Measurements from ENCODE around the gene STK10.
A peak's percentile ranks its signal among the peaks of the same experiment; 100 is the strongest.

STK10 gene

GRCh38 chr5:172006321-172007174 is 181.5 kb downstream of the STK10 start, which contains the start of gene FBXW11:
Gene FBXW11 (minus strand): TSS chr5:172006638. CDS start chr5:172006502, 136 bp downstream.
- DNase-seq, result peak; percentile 92

DNA sequence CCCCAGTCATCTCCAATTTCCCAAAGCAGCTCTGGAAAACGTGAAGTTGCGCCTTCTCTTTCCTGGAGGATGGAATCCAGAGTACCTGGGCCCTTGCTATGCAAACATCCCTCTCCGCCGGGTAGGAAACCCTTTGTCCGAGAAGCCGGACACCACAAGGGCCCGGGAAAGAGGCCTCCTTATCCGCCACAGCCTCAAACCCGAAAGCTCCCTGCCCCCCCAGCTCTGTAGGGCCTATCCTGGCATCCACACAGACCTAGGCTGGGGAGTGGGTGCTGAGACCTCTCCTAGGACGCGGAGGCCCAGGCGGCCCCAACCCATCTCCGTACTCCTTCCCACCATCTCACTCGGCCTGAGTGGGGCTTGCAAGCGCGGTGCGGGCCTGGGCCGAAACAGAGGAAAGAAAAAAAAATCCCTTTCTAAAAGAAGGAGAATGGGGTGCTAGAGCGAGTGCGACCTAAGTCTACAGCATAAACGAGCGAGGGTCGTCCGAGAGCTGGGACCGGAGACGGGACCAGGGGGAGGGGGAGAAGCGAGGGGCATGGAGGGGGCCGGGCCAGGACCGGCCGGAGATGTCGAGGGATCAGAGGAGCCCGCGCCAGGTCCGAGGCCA is 182.2 kb downstream of the STK10 start:
- peak; percentile 13 for DNase-seq

- DNase-seq, result no peak
Observed at GRCh38 chr5:172004824-172005237, 183.2 kb downstream of the STK10 start.

DNA sequence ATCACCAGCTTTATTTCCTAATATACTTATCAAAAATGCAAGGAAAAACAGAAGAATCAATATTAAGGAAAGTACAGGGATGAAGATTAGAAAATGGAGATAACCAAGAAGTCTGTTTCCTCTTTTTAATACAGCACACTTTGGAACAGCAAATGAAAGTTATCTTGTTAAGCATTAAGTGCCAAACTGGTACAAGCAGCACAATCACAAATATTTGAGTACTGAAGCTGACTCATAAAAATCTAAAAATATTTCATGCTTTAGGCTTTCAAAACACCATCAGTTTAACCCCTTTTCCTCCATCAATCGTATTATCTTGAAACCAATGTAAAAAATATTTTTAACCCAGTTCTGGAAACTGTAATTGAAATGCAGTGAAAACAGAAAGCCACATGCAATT is 184.3 kb downstream of the STK10 start:
- no peak for DNase-seq

GRCh38 chr5:172002840-172003512 is 185.0 kb downstream of the STK10 start:
- DNase-seq, result no peak

DNA sequence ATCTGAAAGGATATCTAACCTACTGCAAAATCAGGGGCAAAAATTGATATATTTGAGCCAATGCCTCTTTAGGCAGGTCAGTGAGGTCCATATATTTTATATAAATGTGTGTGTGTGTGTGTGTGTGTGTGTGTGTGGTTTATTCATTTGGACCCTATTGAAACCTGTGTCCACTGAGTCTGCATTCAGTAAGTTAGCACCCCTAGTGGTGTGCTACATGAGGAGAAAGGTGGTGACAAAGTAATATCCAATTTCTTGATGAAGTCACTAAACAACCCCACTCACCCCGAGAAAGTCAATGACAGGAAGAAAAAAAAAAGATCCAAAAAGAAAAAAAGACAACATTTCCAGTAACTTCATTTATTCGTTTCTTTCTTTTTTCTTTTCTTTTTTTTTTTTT is 185.7 kb downstream of the STK10 start:
- no peak for DNase-seq

DNA sequence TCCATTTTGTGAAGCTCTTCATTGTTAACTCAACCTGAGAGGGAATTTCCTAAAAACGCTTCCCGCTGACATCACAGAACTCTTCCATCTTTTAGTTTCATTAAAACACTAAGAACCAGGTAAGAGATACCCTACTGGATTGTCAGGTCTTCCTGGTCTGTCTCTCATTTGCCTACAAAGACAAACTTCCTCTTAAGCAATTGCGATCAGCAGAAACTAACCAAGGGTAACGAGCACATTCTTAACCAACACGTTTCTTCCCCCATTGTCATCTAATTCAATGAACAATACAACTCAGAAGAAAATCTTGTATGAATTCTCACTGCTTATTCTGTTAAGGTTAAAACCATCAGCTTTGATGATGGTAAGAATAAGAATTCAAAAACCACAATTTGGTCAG is 188.1 kb downstream of the STK10 start:
- no peak for DNase-seq

GRCh38 chr5:171999100-171999499 is 188.9 kb downstream of the STK10 start:
- no peak for DNase-seq

DNA sequence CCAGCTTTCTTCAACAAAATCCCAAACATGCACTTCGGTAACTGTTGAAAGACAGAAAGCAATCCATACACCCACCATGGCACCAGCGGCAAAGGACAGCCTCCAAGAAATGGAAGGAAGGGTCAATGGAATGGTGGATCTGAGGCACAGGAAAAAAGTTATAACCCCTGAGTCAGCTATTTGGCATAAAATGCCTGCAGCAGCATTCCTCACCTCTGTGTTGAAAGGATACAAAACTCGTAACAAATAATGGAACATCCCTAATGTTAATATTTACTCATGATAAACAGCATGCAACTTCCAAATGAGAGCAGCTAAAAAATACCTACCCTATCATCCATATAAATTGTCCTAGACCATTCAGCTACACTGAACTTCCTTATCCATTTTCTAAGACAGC is 191.0 kb downstream of the STK10 start:
- no peak for DNase-seq

DNA sequence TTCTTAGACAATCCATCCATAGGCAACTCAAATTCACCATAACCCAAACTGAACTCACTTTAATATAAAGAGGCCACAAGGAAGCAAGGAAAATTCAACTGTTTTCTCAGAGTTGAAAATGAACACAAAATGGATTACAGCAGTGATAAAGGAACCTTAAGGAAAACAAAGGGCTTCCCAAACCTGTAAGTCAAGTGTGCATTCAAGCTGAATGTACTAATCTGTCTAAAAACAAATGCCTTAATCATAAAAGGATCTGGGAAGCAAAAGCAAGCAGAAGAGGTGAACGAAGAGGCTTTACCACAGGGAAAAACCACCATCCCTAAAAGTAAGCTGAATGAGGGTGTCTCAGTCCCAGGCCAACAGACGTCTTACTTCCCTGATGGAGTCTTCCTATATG is 195.2 kb downstream of the STK10 start:
- DNase-seq, result no peak

DNA sequence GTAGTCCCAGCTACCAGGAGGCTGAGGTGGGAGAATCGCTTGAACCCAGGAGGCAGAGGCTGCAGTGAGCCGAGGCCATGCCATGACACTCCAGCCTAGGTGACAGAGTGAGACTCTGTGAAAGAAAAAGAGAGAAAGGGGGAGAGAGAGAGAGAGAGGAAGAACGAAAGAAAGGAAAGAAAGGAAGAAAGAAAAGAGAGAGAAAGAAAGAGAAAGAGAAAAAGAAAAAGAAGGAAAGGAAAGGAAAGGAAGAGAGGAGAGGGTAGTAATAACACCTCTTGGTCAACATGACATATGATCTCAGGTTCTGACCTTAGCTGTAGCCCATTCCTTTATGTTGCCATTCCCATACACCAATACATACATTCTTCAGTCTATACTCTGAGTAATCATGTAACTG is 195.7 kb downstream of the STK10 start:
- no peak for DNase-seq

All from activated CD4-positive, alpha-beta T cell treated with anti-CD3 and anti-CD28 coated beads for 1 hour (primary cell).